ENCODE results near the gene CASTOR1.

- TF ChIP-seq CTCF (IDR thresholded peaks at IDR 0.05) (no peak), POLR2A (IDR thresholded peaks at IDR 0.05) (no peak)
These were observed 36.7 kb downstream of the CASTOR1 start for GRCh38 chr22:30252411-30253204.

Data from Peyer's patch (tissue), 4 donors.